Ascending aorta (tissue), 2 donors: ENCODE data around the gene RADIL. TPM values are rescaled to one million over a fixed set of nuclear protein-coding genes. Genes with fewer than 3 reads are reported as not detected.

Experiments
- DNase-seq, 2 donors: peaks; one replicate each; pipeline ENCODE4 v3.0.0-alpha.2; 2019; ENCODE audit warnings: low spot score in 2 of 2
- H3K27ac ChIP-seq, 2 donors: fragments of 200-600 bp; sonication (generic); one replicate each; pipeline ENCODE4 v1.5.1; 2016 to 2017; ENCODE audit warnings: mild to moderate bottlenecking in 1 of 2
- H3K27me3 ChIP-seq: fragments of 200-600 bp; sonication (generic); one replicate; pipeline ENCODE4 v1.5.1; 2017
- H3K36me3 ChIP-seq, 2 donors: fragments of 200-600 bp; sonication (generic); one replicate each; pipeline ENCODE4 v1.5.1; 2016
- H3K4me1 ChIP-seq, 2 donors: fragments of 200-600 bp; sonication (generic); one replicate each; pipeline ENCODE4 v1.5.1; 2016 to 2017; ENCODE audit warnings: mild to moderate bottlenecking in 1 of 2
- H3K4me3 ChIP-seq, 2 donors: fragments of 200-600 bp; sonication (generic); one replicate each; pipeline ENCODE4 v1.5.1; 2016 to 2017; ENCODE audit warnings: mild to moderate bottlenecking in 1 of 2
- H3K9me3 ChIP-seq, 2 donors: fragments of 200-600 bp; sonication (generic); one replicate each; pipeline ENCODE4 v1.5.1; 2016
- CTCF ChIP-seq, 3 experiments: fragments of 200-600 bp in 2 of 3; fragments of 450-650 bp in 1 of 3; sonication (generic) in 2 of 3; IDR thresholded peaks; one replicate each; pipeline ENCODE4 v1.5.1; 2016 to 2019; ENCODE audit warnings: antibody characterized with exemption in 3 of 3, mild to moderate bottlenecking in 1 of 3, moderate library complexity in 1 of 3
- intact Hi-C: fragments of 100-400 bp; cut with DNase I; formaldehyde crosslinking; loops from one replicate; pipeline ENCODE4 v1.15.1; 2023
- total RNA-seq: library from RNA; depleted of rRNA; stranded (reverse); fragments of >200 nt; gene quantifications from one replicate; pipeline ENCODE4 v1.1.0, GENCODE V29; 2016

RADIL gene
- total RNA-seq, 1 donor from 2014 or later, result 42.4 TPM

DNA sequence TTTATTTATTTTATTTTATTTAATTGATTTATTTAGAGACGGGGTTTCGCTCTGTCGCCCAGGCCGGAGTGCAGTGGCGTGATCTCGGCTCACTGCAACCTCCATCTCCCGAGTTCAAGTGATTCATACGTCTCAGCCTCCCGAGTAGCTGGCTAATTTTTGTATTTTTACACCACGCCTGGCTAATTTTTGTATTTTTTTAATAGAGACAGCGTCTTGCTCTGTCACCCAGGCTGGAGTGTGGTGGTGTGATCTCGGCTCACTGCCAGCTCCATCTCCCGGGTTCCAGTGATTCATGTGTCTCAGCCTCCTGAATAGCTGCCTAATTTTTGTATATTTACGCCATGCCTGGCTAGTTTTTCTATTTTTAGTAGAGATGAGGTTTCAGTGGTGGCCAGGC is 73.8 kb downstream of the RADIL start:
- no peak for TF ChIP-seq CTCF (IDR thresholded peaks at IDR 0.05)
- peak overlapping the region in 1 of 2 donors; percentile 27 for H3K27ac ChIP-seq
- intact Hi-C loops, result no loop called here
- no peak for DNase-seq
- no peak overlapping the region for H3K4me3 ChIP-seq
- H3K4me1 ChIP-seq, result no peaks in the 10 kb centered on the region
- H3K36me3 ChIP-seq, result peaks cover 0 to 5% of the 10 kb centered on the region in 2 donors
- no peaks in the 10 kb centered on the region for H3K27me3 ChIP-seq
- no peaks in the 10 kb centered on the region for H3K9me3 ChIP-seq

DNA sequence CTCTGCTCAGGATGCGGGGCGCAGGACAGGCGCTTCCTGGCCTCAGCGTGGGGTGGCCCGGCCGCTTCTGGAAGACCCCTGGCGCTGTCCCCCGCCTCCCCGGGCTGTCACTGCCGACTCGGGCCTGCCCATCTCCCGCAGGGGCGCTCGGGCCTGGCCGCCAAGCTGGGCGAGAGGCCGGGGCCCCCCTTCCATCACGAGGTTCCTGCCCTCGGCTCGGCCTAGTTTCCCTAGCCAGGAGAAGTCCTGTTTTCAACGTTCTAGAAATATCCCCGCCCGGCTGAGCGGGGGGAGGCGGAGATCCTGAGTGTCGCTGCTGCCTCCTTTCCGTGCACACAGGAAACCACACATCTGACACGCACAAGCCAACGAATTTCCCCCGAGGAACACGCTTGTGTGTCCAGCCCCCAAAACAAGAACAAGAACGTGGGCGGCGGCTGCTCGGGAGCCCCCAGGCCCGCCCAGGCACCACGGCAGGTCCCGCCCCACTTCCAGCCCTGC is 74.4 kb downstream of the RADIL start:
- Histone ChIP-seq H3K9me3 (no peaks in the 10 kb centered on the region), H3K27ac (peak overlapping the region in 1 of 2 donors; percentile 27), H3K4me3 (no peak overlapping the region), H3K4me1 (no peaks in the 10 kb centered on the region), H3K36me3 (peaks cover 0 to 5% of the 10 kb centered on the region in 2 donors), H3K27me3 (no peaks in the 10 kb centered on the region)
- DNase-seq, result no peak
- intact Hi-C loops, result no loop called here
- no peak for TF ChIP-seq CTCF (IDR thresholded peaks at IDR 0.05)

DNA sequence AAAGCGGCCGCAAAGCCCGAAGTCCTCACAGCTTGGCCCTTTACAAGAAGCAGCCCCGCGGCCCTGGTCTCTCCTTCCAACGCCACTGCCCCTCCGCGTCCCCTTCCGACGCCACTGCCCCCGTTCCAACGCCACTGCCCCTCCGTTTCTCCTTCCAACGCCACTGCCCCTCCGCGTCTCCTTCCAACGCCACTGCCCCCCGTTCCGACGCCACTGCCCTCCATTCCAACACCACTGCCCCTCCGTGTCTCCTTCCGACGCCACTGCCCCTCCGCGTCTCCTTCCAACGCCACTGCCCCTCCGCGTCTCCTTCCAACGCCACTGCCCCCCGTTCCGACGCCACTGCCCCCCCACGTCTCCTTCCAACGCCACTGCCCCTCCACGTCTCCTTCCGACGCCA is 75.0 kb downstream of the RADIL start:
- Histone ChIP-seq H3K9me3 (no peaks in the 10 kb centered on the region), H3K36me3 (peaks cover 0 to 4% of the 10 kb centered on the region in 2 donors), H3K4me3 (no peak overlapping the region), H3K4me1 (no peaks in the 10 kb centered on the region), H3K27me3 (no peaks in the 10 kb centered on the region), H3K27ac (no peak overlapping the region)
- no peak for DNase-seq
- intact Hi-C loops, result no loop called here
- TF ChIP-seq CTCF (IDR thresholded peaks at IDR 0.05), result no peak

DNA sequence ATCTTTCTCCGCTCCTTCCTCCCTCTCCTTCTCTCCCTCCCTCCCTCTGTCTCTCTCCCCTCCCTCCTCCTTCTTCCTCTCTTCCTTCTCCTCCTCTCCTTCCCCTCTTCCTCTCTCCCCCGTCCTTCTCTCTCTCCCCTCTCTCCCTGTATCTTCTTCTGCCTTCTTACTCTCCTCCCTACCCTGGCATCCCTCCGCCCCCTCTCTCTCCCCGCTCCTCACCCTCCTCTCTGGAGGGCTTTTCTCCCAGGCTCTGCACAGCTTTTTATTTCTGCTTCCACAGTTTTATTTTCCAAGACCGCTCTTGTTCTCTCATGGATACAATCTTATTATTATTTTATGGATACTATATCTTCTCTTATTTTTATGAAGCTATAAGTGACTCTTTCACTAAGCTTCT is 75.5 kb downstream of the RADIL start:
- Histone ChIP-seq H3K27ac (no peak overlapping the region), H3K36me3 (no peaks in the 10 kb centered on the region), H3K4me1 (no peaks in the 10 kb centered on the region), H3K27me3 (no peaks in the 10 kb centered on the region), H3K9me3 (no peaks in the 10 kb centered on the region), H3K4me3 (no peak overlapping the region)
- intact Hi-C loops, result no loop called here
- TF ChIP-seq CTCF (IDR thresholded peaks at IDR 0.05), result no peak
- DNase-seq, result no peak

GRCh38 chr7:4807598-4808016 is 75.9 kb downstream of the RADIL start:
- DNase-seq, result no peak
- Histone ChIP-seq H3K27ac (no peak overlapping the region), H3K9me3 (no peaks in the 10 kb centered on the region), H3K4me1 (no peaks in the 10 kb centered on the region), H3K4me3 (no peak overlapping the region), H3K27me3 (no peaks in the 10 kb centered on the region), H3K36me3 (no peaks in the 10 kb centered on the region)
- intact Hi-C loops, result no loop called here
- TF ChIP-seq CTCF (IDR thresholded peaks at IDR 0.05), result no peak
